Uterus (tissue), 2 donors: Measurements from ENCODE around the gene RFX2.

Experiments
- POLR2A ChIP-seq, 2 donors: fragments of 450-650 bp; IDR thresholded peaks; one replicate each; pipeline ENCODE4 v1.6.1; 2016; ENCODE audit warnings: antibody characterized with exemption in 2 of 2, mild to moderate bottlenecking in 1 of 2, moderate library complexity in 1 of 2
- TF ChIP-seq, protein P1 (sequence below), 4 experiments: fragments of 200-600 bp in 2 of 4; fragments of 450-650 bp in 2 of 4; sonication (generic) in 2 of 4; IDR thresholded peaks; one replicate each; pipeline ENCODE4 v1.5.1; 2016 to 2019; ENCODE audit warnings: antibody characterized with exemption in 4 of 4, mild to moderate bottlenecking in 2 of 4, moderate library complexity in 1 of 4

DNA sequence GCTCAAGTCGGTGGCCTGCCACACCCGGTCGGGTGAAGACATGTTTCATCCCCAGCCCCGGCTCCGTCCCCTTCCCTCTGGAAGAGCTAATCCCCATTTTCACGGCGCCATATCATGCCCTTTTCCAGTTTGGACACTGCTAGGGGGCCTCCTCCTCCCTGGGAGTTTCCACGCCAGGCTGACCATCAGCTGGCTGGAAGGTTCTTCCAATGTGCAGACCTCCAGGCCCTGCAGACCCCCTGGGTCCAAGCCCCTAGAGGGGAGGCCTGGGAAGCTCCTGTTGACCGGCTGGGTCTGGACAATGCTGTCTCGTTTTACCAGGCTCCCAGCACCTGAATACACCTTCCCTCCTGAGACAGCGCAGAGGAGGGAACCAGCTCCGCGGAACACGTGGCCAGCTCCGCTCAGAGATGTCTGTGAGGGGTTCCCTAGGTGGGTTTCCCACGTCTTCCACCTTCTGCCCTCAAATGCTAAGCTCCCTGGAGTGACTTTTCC lies 87.7 kb downstream of the RFX2 start:
- TF ChIP-seq, protein P1, sequence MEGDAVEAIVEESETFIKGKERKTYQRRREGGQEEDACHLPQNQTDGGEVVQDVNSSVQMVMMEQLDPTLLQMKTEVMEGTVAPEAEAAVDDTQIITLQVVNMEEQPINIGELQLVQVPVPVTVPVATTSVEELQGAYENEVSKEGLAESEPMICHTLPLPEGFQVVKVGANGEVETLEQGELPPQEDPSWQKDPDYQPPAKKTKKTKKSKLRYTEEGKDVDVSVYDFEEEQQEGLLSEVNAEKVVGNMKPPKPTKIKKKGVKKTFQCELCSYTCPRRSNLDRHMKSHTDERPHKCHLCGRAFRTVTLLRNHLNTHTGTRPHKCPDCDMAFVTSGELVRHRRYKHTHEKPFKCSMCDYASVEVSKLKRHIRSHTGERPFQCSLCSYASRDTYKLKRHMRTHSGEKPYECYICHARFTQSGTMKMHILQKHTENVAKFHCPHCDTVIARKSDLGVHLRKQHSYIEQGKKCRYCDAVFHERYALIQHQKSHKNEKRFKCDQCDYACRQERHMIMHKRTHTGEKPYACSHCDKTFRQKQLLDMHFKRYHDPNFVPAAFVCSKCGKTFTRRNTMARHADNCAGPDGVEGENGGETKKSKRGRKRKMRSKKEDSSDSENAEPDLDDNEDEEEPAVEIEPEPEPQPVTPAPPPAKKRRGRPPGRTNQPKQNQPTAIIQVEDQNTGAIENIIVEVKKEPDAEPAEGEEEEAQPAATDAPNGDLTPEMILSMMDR (IDR thresholded peaks at IDR 0.05), result no peak
- no peak for TF ChIP-seq POLR2A (IDR thresholded peaks at IDR 0.05)
